ENCODE results near the gene CAMKV.
"Not testable (repeated sequence)": the region's sequence is repeated elsewhere in the genome, so short reads cannot be mapped to it uniquely, and the experiment has no call there.

Gene CAMKV

DNA sequence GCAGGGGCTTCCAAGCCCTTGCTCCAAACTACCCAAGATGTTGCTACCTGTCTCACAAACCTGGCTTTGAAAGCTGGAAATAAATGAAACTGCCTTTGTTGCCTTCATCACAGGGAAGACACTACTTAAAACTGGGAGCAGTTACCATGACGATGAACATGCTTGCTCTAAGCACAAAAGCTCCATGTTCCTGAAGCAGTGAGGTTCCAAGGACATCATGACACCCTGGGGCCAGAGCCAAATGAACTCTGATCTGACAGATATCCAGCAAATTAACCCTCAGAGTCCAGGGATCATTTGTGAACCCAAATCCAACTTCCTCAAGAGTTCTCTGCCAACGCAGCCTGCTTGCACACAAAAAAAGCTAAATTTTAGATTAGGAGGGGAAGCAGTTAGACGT is 24.0 kb downstream of the CAMKV start:
- DNase-seq (ENCODE audit: low spot score): no peak

GRCh38 chr3:49844464-49845183 is 25.1 kb downstream of the CAMKV start:
- DNase-seq (ENCODE audit: low spot score): no peak

DNA sequence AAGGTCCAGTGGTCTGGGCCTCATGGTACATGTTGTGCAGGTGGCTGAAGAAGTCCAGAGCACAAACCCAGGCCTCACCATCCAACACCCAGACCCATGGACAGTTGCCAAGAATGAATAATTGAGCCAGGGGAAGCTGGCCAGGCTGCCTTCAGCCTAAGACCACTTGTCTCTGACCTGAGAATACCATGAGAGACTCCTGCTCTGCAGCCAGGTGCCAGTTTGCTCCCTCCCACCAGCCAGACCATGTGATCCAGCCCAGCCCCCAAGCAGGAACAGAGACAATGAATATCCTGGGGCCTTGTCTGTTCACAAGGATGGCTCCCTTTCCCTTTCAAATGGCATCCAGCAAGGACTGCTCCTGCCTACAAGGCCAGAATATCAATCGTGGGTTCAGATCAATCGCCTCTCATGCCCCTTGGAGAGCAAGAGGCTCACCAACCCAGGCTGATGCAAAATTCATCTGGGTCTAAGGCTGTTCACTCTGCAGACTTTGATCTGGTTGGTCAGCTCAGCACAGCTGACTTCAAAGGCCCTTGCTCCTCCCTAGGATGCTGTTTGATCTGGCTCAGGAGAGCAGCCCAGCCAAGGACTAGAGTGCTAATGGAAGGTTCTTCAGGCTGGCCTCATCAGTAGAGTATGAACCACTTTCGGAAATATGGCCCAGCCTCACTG is 26.7 kb downstream of the CAMKV start:
- DNase-seq (ENCODE audit: low spot score): no peak

DNA sequence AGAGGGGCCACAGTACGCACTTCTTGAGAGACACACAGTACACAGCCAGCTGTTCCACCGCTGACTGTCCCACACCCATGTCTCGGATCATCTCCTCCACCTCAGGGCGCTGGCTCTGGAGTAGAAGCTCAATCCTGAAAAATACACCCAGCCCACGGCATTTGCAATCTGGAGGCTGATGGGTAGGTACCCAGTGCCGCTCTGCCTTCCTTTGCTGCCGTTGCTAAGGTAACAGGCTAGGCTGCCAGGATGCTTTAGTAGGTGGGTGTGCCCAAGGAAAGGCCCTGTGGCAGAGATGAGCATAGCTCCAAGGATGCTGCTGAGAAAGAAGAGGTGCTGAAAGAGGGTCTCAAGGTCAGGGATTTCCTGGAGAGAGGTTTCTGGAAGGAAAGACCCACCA is 27.9 kb downstream of the CAMKV start:
- no peak for DNase-seq (ENCODE audit: low spot score)

- no peak for DNase-seq (ENCODE audit: low spot score)
These were observed 28.5 kb downstream of the CAMKV start for GRCh38 chr3:49841126-49841696.

DNA sequence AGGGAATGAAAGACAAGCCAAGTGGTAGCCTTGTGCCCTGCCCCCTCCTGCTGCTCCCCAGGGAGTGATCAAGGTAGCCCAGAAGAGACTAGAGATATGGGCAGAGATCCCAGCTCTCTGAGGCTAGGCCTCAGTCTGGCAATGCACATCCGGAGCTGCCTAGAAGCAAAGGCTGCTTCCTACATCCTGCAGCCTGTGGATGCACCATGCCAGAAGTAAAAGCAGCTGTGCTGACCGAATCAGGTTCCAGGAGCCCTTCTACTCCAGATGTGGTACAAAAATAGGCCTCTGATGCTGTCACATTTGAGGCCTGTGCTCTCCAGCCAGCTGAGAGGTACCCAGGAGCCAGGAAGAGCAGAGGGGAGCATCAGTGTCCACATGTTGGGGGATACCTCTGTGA is 29.3 kb downstream of the CAMKV start:
- DNase-seq (ENCODE audit: low spot score): peak; percentile 71

GRCh38 chr3:49839193-49839809 is 30.4 kb downstream of the CAMKV start:
- DNase-seq (ENCODE audit: low spot score): peak; percentile 81

GRCh38 chr3:49831341-49831740 is 38.4 kb downstream of the CAMKV start:
- no peak for DNase-seq (ENCODE audit: low spot score)

GRCh38 chr3:49826016-49826415 is 43.7 kb downstream of the CAMKV start:
- DNase-seq (ENCODE audit: low spot score): no peak

- not testable (repeated sequence) for DNase-seq (ENCODE audit: low spot score)
These were observed 46.6 kb downstream of the CAMKV start for GRCh38 chr3:49823131-49823530.

- no peak for DNase-seq (ENCODE audit: low spot score)
These were observed 56.1 kb downstream of the CAMKV start, which contains the start of gene UBA7 for GRCh38 chr3:49813497-49814174. TSS of gene UBA7 (minus strand) at chr3:49813953. CDS start at chr3:49813787, 166 bp downstream.

DNA sequence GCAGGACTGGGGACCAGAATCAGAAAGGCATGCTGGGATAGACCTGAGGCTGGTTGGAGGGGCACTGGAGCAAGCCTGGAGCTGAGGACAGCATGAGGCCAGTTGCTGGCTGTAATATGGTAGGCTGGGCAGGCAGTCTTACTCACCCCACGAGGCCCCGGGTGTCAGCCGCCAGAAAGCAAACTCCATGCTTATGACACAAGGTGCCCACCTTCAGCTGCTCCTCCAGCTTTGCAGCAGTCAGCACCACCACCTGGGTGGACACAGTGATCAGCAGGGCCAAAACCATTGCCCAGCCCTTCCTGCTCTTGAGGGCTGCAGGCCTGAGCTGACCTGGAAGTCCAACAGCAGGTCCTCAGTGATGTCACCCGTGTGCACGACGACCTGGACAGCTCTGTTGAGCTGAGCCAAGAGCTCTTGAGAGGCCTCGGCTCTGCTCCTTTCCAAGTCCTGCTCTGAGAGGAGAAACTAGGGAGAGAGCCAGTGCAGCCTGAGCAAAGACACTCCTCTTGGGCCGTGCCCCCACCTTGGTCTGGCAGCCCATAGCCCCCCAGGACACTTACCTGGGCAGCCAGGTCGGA is 56.7 kb downstream of the CAMKV start:
- no peak for DNase-seq (ENCODE audit: low spot score)

All from left forelimb (tissue), 1 donor.